Stomach smooth muscle (tissue), 2 donors: ENCODE data around the gene GGT5.
A peak's percentile ranks its signal among the peaks of the same experiment; 100 is the strongest.
"Not testable (repeated sequence)": the region's sequence is repeated elsewhere in the genome, so short reads cannot be mapped to it uniquely, and the experiment has no call there.

Experiments used
- H3K27ac ChIP-seq: one replicate; pipeline ENCODE4 v1.7.0; 2013; ENCODE audit warnings: mild to moderate bottlenecking, low read length, inconsistent platforms
- H3K27me3 ChIP-seq, 2 donors: one replicate each; pipeline ENCODE4 v1.7.0; 2013; ENCODE audit warnings: low read length in 2 of 2; ENCODE audit not compliant: insufficient read depth in 2 of 2, control insufficient read depth in 1 of 2
- H3K36me3 ChIP-seq, 2 donors: one replicate each; pipeline ENCODE4 v1.7.0; 2013; ENCODE audit warnings: low read length in 2 of 2; ENCODE audit not compliant: control insufficient read depth in 2 of 2, insufficient read depth in 2 of 2
- H3K4me1 ChIP-seq: one replicate; pipeline ENCODE4 v1.7.0; 2013; ENCODE audit warnings: low read length; ENCODE audit not compliant: control insufficient read depth, insufficient read depth
- H3K4me3 ChIP-seq, 2 donors: one replicate each; pipeline ENCODE4 v1.7.0; 2013; ENCODE audit warnings: low read length in 2 of 2
- H3K9ac ChIP-seq, 2 donors: one replicate each; pipeline ENCODE4 v1.7.0; 2013; ENCODE audit warnings: low read length in 2 of 2, mild to moderate bottlenecking in 1 of 2
- H3K9me3 ChIP-seq, 2 donors: one replicate each; pipeline ENCODE4 v1.7.0; 2013; ENCODE audit warnings: low read length in 2 of 2; ENCODE audit not compliant: control insufficient read depth in 2 of 2
- donor health status: healthy.
- donor health status: Pancreatic carcinoma.

Gene GGT5

DNA sequence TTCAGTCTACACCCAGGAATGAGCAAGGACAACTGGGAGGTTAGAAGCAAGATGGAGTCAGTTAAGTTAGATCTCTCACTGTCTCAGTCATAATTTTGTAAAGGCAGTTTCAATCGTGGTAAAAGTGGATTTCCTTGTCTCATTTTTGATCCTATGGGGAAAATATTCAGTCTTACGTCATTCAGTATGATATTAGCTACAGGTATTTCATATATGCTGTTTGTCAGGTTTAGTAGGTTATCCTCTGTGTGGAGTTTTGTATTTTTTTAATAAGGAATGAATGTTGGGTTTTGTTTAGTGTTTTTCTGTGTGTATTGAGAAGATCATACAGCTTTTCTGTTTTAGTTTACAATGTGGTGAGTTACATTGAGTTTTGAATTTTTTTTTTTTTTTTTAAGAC is 37.5 kb upstream of the GGT5 start:
- H3K4me3 ChIP-seq, result no peak overlapping the region
- no peak overlapping the region for H3K9ac ChIP-seq
- H3K27ac ChIP-seq, result no peak overlapping the region
- H3K4me1 ChIP-seq, result peaks cover 5% of the 10 kb centered on the region
- no peaks in the 10 kb centered on the region for H3K36me3 ChIP-seq
- H3K9me3 ChIP-seq, result no peaks in the 10 kb centered on the region
- H3K27me3 ChIP-seq, result no peaks in the 10 kb centered on the region

DNA sequence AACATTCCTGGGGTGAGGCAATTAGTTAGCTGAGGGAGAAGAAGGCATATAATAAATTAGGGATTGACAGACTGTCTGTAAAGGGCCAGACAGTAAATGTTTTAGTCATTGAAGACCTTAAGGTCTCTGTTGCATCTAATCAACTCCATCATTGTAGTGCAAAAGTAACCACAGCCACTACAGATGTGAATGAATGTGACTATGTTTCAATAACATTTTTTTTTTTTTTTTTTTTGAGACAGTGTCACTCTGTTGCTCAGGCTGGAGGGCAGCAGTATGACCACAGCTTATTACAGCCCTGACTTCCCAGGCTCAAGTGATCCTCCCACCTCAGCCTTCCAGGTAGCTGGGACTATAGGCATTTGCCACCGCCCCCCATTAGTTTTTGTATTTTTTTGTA is 35.5 kb upstream of the GGT5 start:
- not testable (repeated sequence) for H3K27ac ChIP-seq, H3K9ac ChIP-seq, H3K9me3 ChIP-seq, H3K4me1 ChIP-seq, H3K27me3 ChIP-seq, H3K36me3 ChIP-seq, H3K4me3 ChIP-seq

GRCh38 chr22:24274696-24275405 is 30.0 kb upstream of the GGT5 start:
- not testable (repeated sequence) for H3K4me3 ChIP-seq, H3K9ac ChIP-seq, H3K27ac ChIP-seq, H3K36me3 ChIP-seq, H3K9me3 ChIP-seq, H3K27me3 ChIP-seq
- H3K4me1 ChIP-seq, result peaks cover 22% of the 10 kb centered on the region

GRCh38 chr22:24273906-24274305 is 29.0 kb upstream of the GGT5 start:
- not testable (repeated sequence) for H3K27ac ChIP-seq, H3K27me3 ChIP-seq, H3K36me3 ChIP-seq, H3K9me3 ChIP-seq, H3K4me3 ChIP-seq
- Histone ChIP-seq H3K9ac (peak overlapping the region in 1 of 2 donors; percentile 9), H3K4me1 (peaks cover 22% of the 10 kb centered on the region)

GRCh38 chr22:24273031-24273430 is 28.1 kb upstream of the GGT5 start:
- not testable (repeated sequence) for H3K9ac ChIP-seq, H3K4me3 ChIP-seq, H3K9me3 ChIP-seq, H3K36me3 ChIP-seq, H3K27ac ChIP-seq, H3K27me3 ChIP-seq
- peaks cover 22% of the 10 kb centered on the region for H3K4me1 ChIP-seq

DNA sequence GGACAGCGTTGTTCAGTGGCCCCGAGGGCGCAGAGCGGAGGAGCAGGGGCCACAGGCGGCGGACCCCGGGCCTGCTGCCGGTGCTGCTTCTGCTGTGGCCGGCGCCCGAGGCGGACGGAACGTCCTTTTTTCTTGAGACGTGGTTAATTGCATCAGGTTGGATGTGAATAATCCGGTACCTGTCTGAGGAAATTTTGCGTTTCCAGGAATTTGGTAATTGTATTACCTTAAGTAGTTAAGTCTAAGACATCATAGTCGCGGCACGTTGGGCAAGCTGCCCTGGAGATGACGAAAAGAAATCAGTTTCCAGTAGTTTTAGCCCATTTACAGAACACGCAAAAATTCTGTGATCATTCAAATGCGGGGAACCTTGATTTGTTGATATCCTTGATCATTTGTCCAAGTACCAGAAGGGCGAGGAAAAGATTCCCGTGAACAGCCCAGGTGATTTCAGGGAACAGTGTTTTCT is 26.5 kb upstream of the GGT5 start:
- Histone ChIP-seq H3K4me1 (peaks cover 22% of the 10 kb centered on the region), H3K9me3 (no peaks in the 10 kb centered on the region), H3K27ac (peak overlapping the region; percentile 91), H3K9ac (peak overlapping the region; percentile 86 to 89), H3K27me3 (no peaks in the 10 kb centered on the region), H3K36me3 (no peaks in the 10 kb centered on the region), H3K4me3 (peak overlapping the region; percentile 65 to 94)

DNA sequence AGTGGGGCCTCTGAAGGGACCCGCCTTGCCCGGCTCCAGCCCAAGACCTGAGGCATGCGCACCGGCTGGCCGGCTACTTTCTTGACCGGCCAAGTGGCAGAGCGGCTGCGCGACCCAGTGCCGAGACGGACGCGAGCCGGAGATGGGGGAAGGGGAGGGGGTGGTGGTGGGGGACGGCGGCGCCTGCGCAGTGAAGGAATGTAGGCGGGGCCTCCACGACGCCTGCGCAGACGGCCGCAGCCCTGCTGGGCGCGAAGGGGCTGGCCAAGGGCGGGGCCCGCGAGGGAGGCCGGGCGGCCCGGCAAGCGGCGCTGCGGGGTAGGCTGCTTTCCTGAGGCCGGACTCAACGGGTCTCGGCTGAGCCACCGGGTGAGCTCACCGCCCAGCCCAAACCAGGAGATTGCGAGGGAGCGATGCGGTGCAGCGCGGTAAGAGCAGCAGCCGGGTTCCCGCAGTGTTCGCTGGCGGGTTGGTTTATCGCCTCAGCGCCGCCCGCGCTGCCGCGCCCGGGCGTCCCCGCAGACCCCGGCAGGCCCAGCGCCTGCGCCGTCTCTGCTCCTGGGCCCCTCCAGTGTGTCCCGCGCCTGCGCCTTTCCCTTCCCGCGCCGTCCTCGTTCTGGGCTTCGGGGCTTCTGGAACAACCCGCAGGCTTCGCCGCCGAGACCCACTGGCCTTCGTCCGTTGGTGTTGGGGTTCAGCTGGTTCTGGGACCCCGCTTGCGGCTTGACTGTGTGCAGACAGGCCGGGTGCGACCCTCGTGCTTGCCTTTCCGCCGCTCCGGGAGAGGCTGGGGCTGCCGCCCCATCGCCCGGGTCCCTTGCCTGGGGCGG is 25.9 kb upstream of the GGT5 start, which contains the start of gene SPECC1L:
Gene SPECC1L, plus strand, starts transcription at position 276 of the 830 bp plus-strand sequence. CDS start 31,401 bp downstream, outside the sequence.
- H3K27ac ChIP-seq, result peak within 1 kb of the TSS; percentile 91
- no peaks in the 10 kb centered on the region for H3K27me3 ChIP-seq

GRCh38 chr22:24266495-24266894 is 21.6 kb upstream of the GGT5 start:
- not testable (repeated sequence) for H3K4me1 ChIP-seq, H3K9ac ChIP-seq, H3K27ac ChIP-seq

More for the DNA sequence above, 25.9 kb upstream of the GGT5 start, which contains the start of gene SPECC1L:
- H3K9me3 ChIP-seq, result no peaks in the 10 kb centered on the region
- peaks cover 22% of the 10 kb centered on the region for H3K4me1 ChIP-seq
- H3K9ac ChIP-seq, result peak within 1 kb of the TSS; percentile 86 to 89
- H3K36me3 ChIP-seq, result no peaks in the 10 kb centered on the region
- peak within 1 kb of the TSS; percentile 65 to 94 for H3K4me3 ChIP-seq

DNA sequence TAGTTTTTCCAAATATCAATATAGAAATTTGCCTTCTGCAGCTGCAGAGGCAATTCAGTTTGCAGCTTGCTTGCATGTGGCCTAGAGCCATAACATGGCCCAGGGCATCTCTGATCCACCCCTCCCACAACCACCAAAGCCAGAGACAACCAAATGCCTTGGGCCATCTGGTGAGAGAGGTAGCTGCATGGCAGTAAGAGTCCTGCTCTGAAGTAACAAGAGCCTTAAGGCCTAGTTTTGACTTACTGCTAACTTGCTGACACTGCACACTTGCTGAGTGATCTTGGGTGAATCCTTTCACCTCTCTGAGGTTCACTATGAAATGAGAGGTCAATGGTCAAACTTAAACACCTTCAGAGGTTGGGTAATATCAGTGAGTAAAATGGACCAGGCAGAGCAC is 20.9 kb upstream of the GGT5 start:
- Histone ChIP-seq H3K9me3 (no peaks in the 10 kb centered on the region), H3K27me3 (no peaks in the 10 kb centered on the region), H3K9ac (no peak overlapping the region), H3K4me3 (no peak overlapping the region), H3K4me1 (no peaks in the 10 kb centered on the region), H3K36me3 (no peaks in the 10 kb centered on the region), H3K27ac (no peak overlapping the region)

More at GRCh38 chr22:24266495-24266894, 21.6 kb upstream of the GGT5 start:
- not testable (repeated sequence) for H3K36me3 ChIP-seq, H3K4me3 ChIP-seq, H3K27me3 ChIP-seq, H3K9me3 ChIP-seq

GRCh38 chr22:24264329-24264896 is 19.5 kb upstream of the GGT5 start:
- H3K9me3 ChIP-seq, H3K4me1 ChIP-seq, H3K27ac ChIP-seq, H3K4me3 ChIP-seq, H3K36me3 ChIP-seq, H3K27me3 ChIP-seq, H3K9ac ChIP-seq: not testable (repeated sequence)
